Stomach (tissue), 9 donors: ENCODE measurements around the gene DCT. TPM values are rescaled to one million over a fixed set of nuclear protein-coding genes. Genes with fewer than 3 reads are reported as not detected.

Source experiments
- DNase-seq, 2 donors: peaks; one replicate each; pipeline versions ENCODE4 v3.0.0 to v3.0.0-alpha.2; 2013 to 2019
- H3K27ac ChIP-seq, 5 donors: fragments of 200-600 bp in 4 of 5; sonication (generic) in 4 of 5; one replicate each; pipeline ENCODE4 v1.5.1; 2013 to 2019; ENCODE audit warnings: mild to moderate bottlenecking in 1 of 5, moderate library complexity in 1 of 5
- H3K27me3 ChIP-seq, 3 donors: fragments of 200-600 bp; sonication (generic); one replicate each; pipeline ENCODE4 v1.5.1; 2017 to 2019; ENCODE audit warnings: mixed run types in 1 of 3
- H3K36me3 ChIP-seq, 4 donors: fragments of 200-600 bp; sonication (generic); 1 replicate in 3 of 4; 2 replicates in 1 of 4; pipeline ENCODE4 v1.5.1; 2016 to 2019
- H3K4me1 ChIP-seq, 4 donors: fragments of 200-600 bp; sonication (generic); one replicate each; pipeline ENCODE4 v1.5.1; 2016 to 2019
- H3K4me3 ChIP-seq, 4 donors: fragments of 200-600 bp; sonication (generic) in 3 of 4; one replicate each; pipeline ENCODE4 v1.5.1; 2016 to 2019; ENCODE audit warnings: mild to moderate bottlenecking in 1 of 4
- H3K9me3 ChIP-seq, 4 donors: fragments of 200-600 bp; sonication (generic); one replicate each; pipeline ENCODE4 v1.5.1; 2016 to 2019
- EP300 ChIP-seq: sonication (generic); formaldehyde crosslinking; IDR thresholded peaks from one replicate; pipeline ENCODE4 v1.6.1; 2017; ENCODE audit warnings: antibody characterized with exemption
- POLR2A ChIP-seq, 4 donors: fragments of 450-650 bp; IDR thresholded peaks; one replicate each; pipeline ENCODE4 v1.6.1; 2016; ENCODE audit warnings: antibody characterized with exemption in 4 of 4, control low read depth in 2 of 4, mild to moderate bottlenecking in 1 of 4, moderate library complexity in 1 of 4
- POLR2AphosphoS5 ChIP-seq, 3 donors: sonication (generic); formaldehyde crosslinking; IDR thresholded peaks; one replicate each; pipeline ENCODE4 v1.6.1; 2016; ENCODE audit warnings: antibody characterized with exemption in 3 of 3
- WGBS, 5 donors: extraction: QIAGEN DNeasy Blood & Tissue Kit in 3 of 5; methylation state at CpG; one replicate each; pipeline versions ENCODE4 v1.1.5 to v1.1.7; 2013 to 2018; 5-methylcytosine and 5-hydroxymethylcytosine counted together
- intact Hi-C: fragments of 100-400 bp; cut with DNase I; formaldehyde crosslinking; loops from one replicate; pipeline ENCODE4 v1.15.1; 2023; ENCODE audit warnings: low total_unique reads
- polyA plus RNA-seq, 3 donors: library from polyadenylated mRNA; stranded (reverse); fragments of 200-250 nt; gene quantifications; one replicate each; pipeline ENCODE4 v1.2.3, GENCODE V29; 2013
- total RNA-seq, 5 donors: library from RNA; depleted of rRNA; stranded (reverse); fragments of >200 nt; gene quantifications; one replicate each; pipeline versions ENCODE4 v1.1.0 to v1.2.3, GENCODE V29; 2014 to 2016
- TF ChIP-seq, protein P1 (sequence below), 7 experiments: fragments of 450-650 bp in 4 of 7; fragments of 200-600 bp in 3 of 7; sonication (generic) in 3 of 7; IDR thresholded peaks; one replicate each; pipeline ENCODE4 v1.5.1; 2016 to 2019; ENCODE audit warnings: antibody characterized with exemption in 7 of 7, control low read depth in 2 of 7, mild to moderate bottlenecking in 1 of 7
- donor health status: healthy with polysubstance abuse.
- donor health status: Bipolar disorder and iron deficiency.
- donor health status: healthy.

The DCT gene
- total and polyA plus RNA-seq, 8 donors: 0.06 to 0.73 (median 0.08) TPM; not detected in 5

DNA sequence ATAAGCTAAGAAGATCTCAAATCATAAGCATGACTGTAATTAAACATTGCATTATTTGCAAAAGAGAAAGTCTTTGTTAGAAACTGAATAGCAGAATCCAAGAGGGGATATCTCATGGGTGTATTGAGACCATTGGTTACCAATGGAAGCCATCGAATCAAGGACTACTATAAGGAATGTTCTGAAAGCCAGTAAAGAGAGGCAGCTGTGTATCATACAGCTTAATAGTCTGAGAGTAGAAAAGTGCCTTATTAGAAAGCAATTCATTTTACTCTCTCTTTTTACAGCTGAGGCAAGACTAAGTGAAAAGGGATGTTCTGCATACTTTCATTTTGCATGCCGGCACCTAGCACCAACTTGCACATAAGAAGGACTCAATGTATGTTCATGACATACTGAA is 7.6 kb upstream of the DCT start:
- no peak for DNase-seq
- TF ChIP-seq, protein P1, sequence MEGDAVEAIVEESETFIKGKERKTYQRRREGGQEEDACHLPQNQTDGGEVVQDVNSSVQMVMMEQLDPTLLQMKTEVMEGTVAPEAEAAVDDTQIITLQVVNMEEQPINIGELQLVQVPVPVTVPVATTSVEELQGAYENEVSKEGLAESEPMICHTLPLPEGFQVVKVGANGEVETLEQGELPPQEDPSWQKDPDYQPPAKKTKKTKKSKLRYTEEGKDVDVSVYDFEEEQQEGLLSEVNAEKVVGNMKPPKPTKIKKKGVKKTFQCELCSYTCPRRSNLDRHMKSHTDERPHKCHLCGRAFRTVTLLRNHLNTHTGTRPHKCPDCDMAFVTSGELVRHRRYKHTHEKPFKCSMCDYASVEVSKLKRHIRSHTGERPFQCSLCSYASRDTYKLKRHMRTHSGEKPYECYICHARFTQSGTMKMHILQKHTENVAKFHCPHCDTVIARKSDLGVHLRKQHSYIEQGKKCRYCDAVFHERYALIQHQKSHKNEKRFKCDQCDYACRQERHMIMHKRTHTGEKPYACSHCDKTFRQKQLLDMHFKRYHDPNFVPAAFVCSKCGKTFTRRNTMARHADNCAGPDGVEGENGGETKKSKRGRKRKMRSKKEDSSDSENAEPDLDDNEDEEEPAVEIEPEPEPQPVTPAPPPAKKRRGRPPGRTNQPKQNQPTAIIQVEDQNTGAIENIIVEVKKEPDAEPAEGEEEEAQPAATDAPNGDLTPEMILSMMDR (IDR thresholded peaks at IDR 0.05): no peak
- TF ChIP-seq EP300 (no peak), POLR2A (IDR thresholded peaks at IDR 0.05) (no peak), POLR2AphosphoS5 (IDR thresholded peaks at IDR 0.05) (no peak)
- H3K27ac ChIP-seq: no peak overlapping the region
- H3K4me1 ChIP-seq: no peaks in the 10 kb centered on the region
- H3K36me3 ChIP-seq: no peaks in the 10 kb centered on the region
- peaks cover 0 to 8% (median 0%) of the 10 kb centered on the region in 3 donors for H3K27me3 ChIP-seq
- no peak overlapping the region for H3K4me3 ChIP-seq
- no peaks in the 10 kb centered on the region for H3K9me3 ChIP-seq
- intact Hi-C loops: no loop called here
- 76 to 86% (median 81%) methylated on average over 2 of the region's 2 CpGs for WGBS, 5 donors

DNA sequence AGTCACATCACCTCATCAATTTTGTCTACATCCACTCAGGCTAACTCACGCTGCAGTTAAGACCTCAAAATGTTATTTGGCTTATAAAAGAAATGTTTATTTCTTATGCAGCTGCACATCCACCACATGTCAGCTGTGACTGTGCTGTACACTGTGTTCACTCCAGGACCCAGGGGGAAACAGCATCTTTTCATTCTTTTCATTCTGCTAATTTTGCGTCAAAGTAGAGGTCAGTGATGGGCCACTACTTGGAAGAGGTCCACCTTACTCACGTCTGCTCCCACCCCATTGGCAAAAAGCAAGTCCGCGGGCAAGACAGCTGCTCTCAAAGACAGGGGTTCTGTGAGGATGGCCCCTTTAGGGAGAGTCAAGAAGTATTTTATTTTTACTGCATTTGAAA is 4.5 kb upstream of the DCT start:
- 69 to 81% (median 75%) methylated on average over 5 of the region's 5 CpGs for WGBS, 5 donors
- no peaks in the 10 kb centered on the region for H3K4me1 ChIP-seq

DNA sequence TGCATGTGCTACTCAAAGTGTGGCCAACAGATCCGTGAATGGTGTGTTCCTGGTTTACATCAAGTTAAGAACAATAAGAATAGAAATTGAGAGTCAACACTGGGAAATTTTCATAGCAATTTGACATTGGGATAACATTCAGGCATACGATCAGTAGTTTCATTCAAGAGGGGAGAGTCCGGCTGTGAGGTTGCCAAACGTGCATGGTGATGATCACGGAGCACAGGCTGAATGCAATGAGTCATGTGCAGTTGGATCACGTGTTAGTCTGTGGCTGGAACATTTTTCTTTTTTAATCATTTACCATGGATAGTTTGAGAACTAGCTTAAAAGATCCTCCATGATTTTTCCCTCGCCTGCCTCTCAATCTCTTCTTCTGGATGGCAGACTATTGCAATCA is 2.5 kb upstream of the DCT start:
- Histone ChIP-seq H3K27me3 (peaks cover 0 to 8% (median 0%) of the 10 kb centered on the region in 3 donors), H3K27ac (no peak overlapping the region), H3K4me3 (no peak overlapping the region), H3K36me3 (no peaks in the 10 kb centered on the region), H3K4me1 (no peaks in the 10 kb centered on the region), H3K9me3 (no peaks in the 10 kb centered on the region)
- WGBS, 5 donors: 58 to 65% (median 63%) methylated on average over 7 of the region's 7 CpGs
- peak in 1 of 2 donors; percentile 7 for DNase-seq
- TF ChIP-seq EP300: no peak
- no peak for TF ChIP-seq POLR2A (IDR thresholded peaks at IDR 0.05)
- TF ChIP-seq POLR2AphosphoS5 (IDR thresholded peaks at IDR 0.05): no peak
- TF ChIP-seq, protein P1 (IDR thresholded peaks at IDR 0.05): no peak
- intact Hi-C loops: no loop called here

More for the DNA sequence above, 4.5 kb upstream of the DCT start:
- no peaks in the 10 kb centered on the region for H3K36me3 ChIP-seq
- H3K4me3 ChIP-seq: no peak overlapping the region
- TF ChIP-seq POLR2AphosphoS5 (IDR thresholded peaks at IDR 0.05): no peak
- no peak for TF ChIP-seq EP300
- TF ChIP-seq POLR2A (IDR thresholded peaks at IDR 0.05): no peak
- TF ChIP-seq, protein P1 (IDR thresholded peaks at IDR 0.05): no peak
- peak in 1 of 2 donors; percentile 10 for DNase-seq
- H3K9me3 ChIP-seq: no peaks in the 10 kb centered on the region
- no peak overlapping the region for H3K27ac ChIP-seq
- intact Hi-C loops: no loop called here
- H3K27me3 ChIP-seq: peaks cover 0 to 8% (median 0%) of the 10 kb centered on the region in 3 donors

DNA sequence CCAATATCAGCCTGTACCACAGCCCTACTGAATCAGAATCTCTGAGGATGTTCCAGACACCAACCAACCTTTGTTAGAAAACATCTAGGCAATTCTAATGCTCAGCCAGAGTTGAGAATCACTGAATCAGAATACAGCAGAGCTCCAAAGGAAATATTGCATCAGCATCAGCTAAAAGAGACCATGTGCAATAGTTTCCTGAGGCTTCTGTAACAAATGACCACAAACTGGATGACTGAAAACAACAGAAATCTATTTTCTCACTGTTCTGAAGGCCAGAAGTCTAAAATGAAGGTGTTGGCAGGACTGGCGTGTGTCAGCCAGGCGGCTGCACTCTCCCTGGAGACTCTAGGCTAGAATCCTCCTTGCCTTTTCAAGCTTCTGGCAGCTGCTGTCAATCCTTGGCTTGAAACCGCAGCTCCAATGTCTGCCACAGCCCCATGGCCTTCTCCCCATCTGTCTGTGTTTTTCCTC is 1.2 kb upstream of the DCT start:
- no peaks in the 10 kb centered on the region for H3K4me1 ChIP-seq
- peak in 1 of 2 donors; percentile 9 for DNase-seq
- WGBS, 5 donors: 68 to 74% (median 73%) methylated on average over 3 of the region's 3 CpGs
- H3K27me3 ChIP-seq: no peaks in the 10 kb centered on the region
- intact Hi-C loops: no loop called here
- no peak overlapping the region for H3K4me3 ChIP-seq
- no peaks in the 10 kb centered on the region for H3K9me3 ChIP-seq
- TF ChIP-seq, protein P1 (IDR thresholded peaks at IDR 0.05): no peak
- TF ChIP-seq POLR2A (IDR thresholded peaks at IDR 0.05) (no peak), POLR2AphosphoS5 (IDR thresholded peaks at IDR 0.05) (no peak), EP300 (no peak)
- no peak overlapping the region for H3K27ac ChIP-seq
- H3K36me3 ChIP-seq: no peaks in the 10 kb centered on the region
